HCT116 (cell line): Measurements from ENCODE around the gene RAB40C.

ENCODE experiments used
- EZH2 ChIP-seq: fragments of 200-600 bp; sonication (generic); IDR thresholded peaks from 2 replicates; pipeline ENCODE4 v1.6.1; 2017; ENCODE audit warnings: antibody characterized with exemption, mixed run types
- EZH2phosphoT487 ChIP-seq: fragments of 200-600 bp; IDR thresholded peaks from 2 replicates; pipeline ENCODE4 v1.6.1; 2018; ENCODE audit warnings: antibody characterized with exemption, borderline replicate concordance
- JUND ChIP-seq: IDR thresholded peaks from 2 replicates; pipeline ENCODE4 v1.6.1; 2012
- POLR2A ChIP-seq: IDR thresholded peaks from 2 replicates; pipeline ENCODE4 v1.7.0; 2011; ENCODE audit warnings: borderline replicate concordance; ENCODE audit not compliant: insufficient read depth, insufficient read length; ENCODE audit errors: extremely low read depth
- POLR2AphosphoS5 ChIP-seq: IDR thresholded peaks from 2 replicates; pipeline ENCODE4 v1.6.1; 2011; ENCODE audit warnings: mild to moderate bottlenecking, low read depth, low read length, moderate library complexity
- RAD21 ChIP-seq: IDR thresholded peaks from 2 replicates; pipeline ENCODE4 v1.6.1; 2012; ENCODE audit warnings: low read depth, mild to moderate bottlenecking
- SP1 ChIP-seq: IDR thresholded peaks from 2 replicates; pipeline ENCODE4 v1.6.1; 2012; ENCODE audit warnings: low read depth
- TCF7L2 ChIP-seq: IDR thresholded peaks from 2 replicates; pipeline ENCODE4 v1.7.0; 2011; ENCODE audit warnings: borderline replicate concordance, inconsistent platforms; ENCODE audit not compliant: insufficient read depth, insufficient read length; ENCODE audit errors: extremely low read depth
- YY1 ChIP-seq: IDR thresholded peaks from 2 replicates; pipeline ENCODE4 v1.6.1; 2011; ENCODE audit warnings: low read length, low read depth, moderate library complexity, mild to moderate bottlenecking; ENCODE audit not compliant: insufficient replicate concordance; ENCODE audit errors: extremely low read depth
- TF ChIP-seq, protein P1 (sequence below), 3 experiments: fragments of 200-600 bp in 1 of 3; sonication (generic) in 1 of 3; IDR thresholded peaks in 2 of 3; conservative IDR thresholded peaks in 1 of 3; 2 replicates each; pipeline ENCODE4 v1.5.1; 2012 to 2017; ENCODE audit warnings: low read depth in 2 of 3, low read length in 2 of 3, antibody characterized with exemption in 1 of 3, borderline replicate concordance in 1 of 3, control low read depth in 1 of 3, mild to moderate bottlenecking in 1 of 3, mixed read lengths in 1 of 3, mixed run types in 1 of 3, moderate library complexity in 1 of 3; ENCODE audit not compliant: insufficient read depth in 1 of 3
- TF ChIP-seq, protein P2 (sequence below): IDR thresholded peaks from 2 replicates; pipeline ENCODE4 v1.6.1; 2012
- TF ChIP-seq, protein P3 (sequence below): IDR thresholded peaks from 2 replicates; pipeline ENCODE4 v1.6.1; 2012; ENCODE audit warnings: low read depth

DNA sequence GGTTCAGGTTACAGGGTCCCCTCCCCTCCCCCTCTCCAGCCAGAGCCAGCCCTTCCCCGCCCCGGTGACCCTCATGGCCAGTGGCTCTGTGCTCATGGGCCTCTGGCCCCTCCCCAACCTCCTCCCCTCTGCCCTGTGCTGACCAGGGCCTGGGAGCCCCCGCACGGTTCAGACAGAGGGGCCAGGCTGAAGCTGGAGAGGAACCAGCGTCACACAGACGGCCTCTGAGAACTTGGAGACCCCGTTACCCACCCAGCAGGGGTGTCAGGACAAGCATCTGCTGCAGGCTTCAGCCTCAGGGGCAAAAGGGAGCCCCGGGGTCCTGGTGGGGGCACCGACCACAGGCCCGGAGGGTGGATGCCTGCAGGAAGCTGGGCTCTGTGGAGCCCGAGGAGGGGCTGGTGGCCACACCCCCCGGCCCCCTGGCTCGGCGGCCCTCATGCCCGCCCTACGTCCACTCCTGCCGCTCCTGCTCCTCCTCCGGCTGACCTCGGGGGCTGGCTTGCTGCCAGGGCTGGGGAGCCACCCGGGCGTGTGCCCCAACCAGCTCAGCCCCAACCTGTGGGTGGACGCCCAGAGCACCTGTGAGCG is 41.0 kb downstream of the RAB40C start, which contains the start of gene WFIKKN1:
- TF ChIP-seq YY1: no peak
- TF ChIP-seq, protein P1, sequence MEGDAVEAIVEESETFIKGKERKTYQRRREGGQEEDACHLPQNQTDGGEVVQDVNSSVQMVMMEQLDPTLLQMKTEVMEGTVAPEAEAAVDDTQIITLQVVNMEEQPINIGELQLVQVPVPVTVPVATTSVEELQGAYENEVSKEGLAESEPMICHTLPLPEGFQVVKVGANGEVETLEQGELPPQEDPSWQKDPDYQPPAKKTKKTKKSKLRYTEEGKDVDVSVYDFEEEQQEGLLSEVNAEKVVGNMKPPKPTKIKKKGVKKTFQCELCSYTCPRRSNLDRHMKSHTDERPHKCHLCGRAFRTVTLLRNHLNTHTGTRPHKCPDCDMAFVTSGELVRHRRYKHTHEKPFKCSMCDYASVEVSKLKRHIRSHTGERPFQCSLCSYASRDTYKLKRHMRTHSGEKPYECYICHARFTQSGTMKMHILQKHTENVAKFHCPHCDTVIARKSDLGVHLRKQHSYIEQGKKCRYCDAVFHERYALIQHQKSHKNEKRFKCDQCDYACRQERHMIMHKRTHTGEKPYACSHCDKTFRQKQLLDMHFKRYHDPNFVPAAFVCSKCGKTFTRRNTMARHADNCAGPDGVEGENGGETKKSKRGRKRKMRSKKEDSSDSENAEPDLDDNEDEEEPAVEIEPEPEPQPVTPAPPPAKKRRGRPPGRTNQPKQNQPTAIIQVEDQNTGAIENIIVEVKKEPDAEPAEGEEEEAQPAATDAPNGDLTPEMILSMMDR (IDR thresholded peaks at IDR 0.05 in 2 of 3, conservative IDR thresholded peaks at IDR 0.05 in 1 of 3; ENCODE audit: borderline replicate concordance in 1 of 3, insufficient read depth in 1 of 3, low read depth in 2 of 3, low read length in 2 of 3): no peak
- TF ChIP-seq SP1: no peak
- TF ChIP-seq JUND: no peak
- no peak; the same call in 1 of the 2 replicates for TF ChIP-seq POLR2AphosphoS5
- TF ChIP-seq RAD21: no peak
- no peak for TF ChIP-seq EZH2
- TF ChIP-seq TCF7L2: no peak
- no peak for TF ChIP-seq EZH2phosphoT487
- TF ChIP-seq, protein P2, sequence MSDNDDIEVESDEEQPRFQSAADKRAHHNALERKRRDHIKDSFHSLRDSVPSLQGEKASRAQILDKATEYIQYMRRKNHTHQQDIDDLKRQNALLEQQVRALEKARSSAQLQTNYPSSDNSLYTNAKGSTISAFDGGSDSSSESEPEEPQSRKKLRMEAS: no peak
- TF ChIP-seq, protein P3, sequence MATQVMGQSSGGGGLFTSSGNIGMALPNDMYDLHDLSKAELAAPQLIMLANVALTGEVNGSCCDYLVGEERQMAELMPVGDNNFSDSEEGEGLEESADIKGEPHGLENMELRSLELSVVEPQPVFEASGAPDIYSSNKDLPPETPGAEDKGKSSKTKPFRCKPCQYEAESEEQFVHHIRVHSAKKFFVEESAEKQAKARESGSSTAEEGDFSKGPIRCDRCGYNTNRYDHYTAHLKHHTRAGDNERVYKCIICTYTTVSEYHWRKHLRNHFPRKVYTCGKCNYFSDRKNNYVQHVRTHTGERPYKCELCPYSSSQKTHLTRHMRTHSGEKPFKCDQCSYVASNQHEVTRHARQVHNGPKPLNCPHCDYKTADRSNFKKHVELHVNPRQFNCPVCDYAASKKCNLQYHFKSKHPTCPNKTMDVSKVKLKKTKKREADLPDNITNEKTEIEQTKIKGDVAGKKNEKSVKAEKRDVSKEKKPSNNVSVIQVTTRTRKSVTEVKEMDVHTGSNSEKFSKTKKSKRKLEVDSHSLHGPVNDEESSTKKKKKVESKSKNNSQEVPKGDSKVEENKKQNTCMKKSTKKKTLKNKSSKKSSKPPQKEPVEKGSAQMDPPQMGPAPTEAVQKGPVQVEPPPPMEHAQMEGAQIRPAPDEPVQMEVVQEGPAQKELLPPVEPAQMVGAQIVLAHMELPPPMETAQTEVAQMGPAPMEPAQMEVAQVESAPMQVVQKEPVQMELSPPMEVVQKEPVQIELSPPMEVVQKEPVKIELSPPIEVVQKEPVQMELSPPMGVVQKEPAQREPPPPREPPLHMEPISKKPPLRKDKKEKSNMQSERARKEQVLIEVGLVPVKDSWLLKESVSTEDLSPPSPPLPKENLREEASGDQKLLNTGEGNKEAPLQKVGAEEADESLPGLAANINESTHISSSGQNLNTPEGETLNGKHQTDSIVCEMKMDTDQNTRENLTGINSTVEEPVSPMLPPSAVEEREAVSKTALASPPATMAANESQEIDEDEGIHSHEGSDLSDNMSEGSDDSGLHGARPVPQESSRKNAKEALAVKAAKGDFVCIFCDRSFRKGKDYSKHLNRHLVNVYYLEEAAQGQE: no peak
- TF ChIP-seq POLR2A: no peak
